GM12865 (cell line): Measurements from ENCODE around the gene TM9SF4.
A peak's percentile ranks its signal among the peaks of the same experiment; 100 is the strongest.

ENCODE experiments used
- DNase-seq: peaks from one replicate; pipeline ENCODE4 v3.0.0; 2010; ENCODE audit warnings: low read depth
- H3K4me3 ChIP-seq: 2 replicates; pipeline ENCODE4 v1.5.1; 2011; ENCODE audit warnings: mild to moderate bottlenecking, low read depth, low read length, control low read depth
- CTCF ChIP-seq: IDR thresholded peaks from 2 replicates; pipeline ENCODE4 v1.5.1; 2011; ENCODE audit warnings: low read length, control low read depth, low read depth, inconsistent platforms; ENCODE audit not compliant: insufficient read depth; ENCODE audit errors: missing control alignments

Gene TM9SF4

GRCh38 chr20:32127347-32127746 is 17.8 kb downstream of the TM9SF4 start:
- no peak for TF ChIP-seq CTCF
- H3K4me3 ChIP-seq, result no peak overlapping the region
- DNase-seq, result no peak

- no peak for DNase-seq
- no peak for TF ChIP-seq CTCF
These were observed 18.7 kb downstream of the TM9SF4 start for GRCh38 chr20:32128167-32128566.

GRCh38 chr20:32129863-32130262 is 20.3 kb downstream of the TM9SF4 start:
- DNase-seq, result no peak
- no peak for TF ChIP-seq CTCF
- no peak overlapping the region for H3K4me3 ChIP-seq

More at GRCh38 chr20:32128167-32128566, 18.7 kb downstream of the TM9SF4 start:
- H3K4me3 ChIP-seq, result no peak overlapping the region

- no peak for DNase-seq
- no peak overlapping the region for H3K4me3 ChIP-seq
- TF ChIP-seq CTCF, result no peak
These were observed 20.8 kb downstream of the TM9SF4 start for GRCh38 chr20:32130352-32130751.

GRCh38 chr20:32130965-32131364 is 21.5 kb downstream of the TM9SF4 start:
- no peak overlapping the region for H3K4me3 ChIP-seq
- TF ChIP-seq CTCF, result no peak
- DNase-seq, result no peak

GRCh38 chr20:32132911-32133549 is 23.5 kb downstream of the TM9SF4 start:
- DNase-seq, result peak; percentile 84
- TF ChIP-seq CTCF, result no peak
- H3K4me3 ChIP-seq, result peak overlapping the region; percentile 17

GRCh38 chr20:32134026-32134425 is 24.5 kb downstream of the TM9SF4 start:
- no peak for TF ChIP-seq CTCF
- H3K4me3 ChIP-seq, result no peak overlapping the region

More at GRCh38 chr20:32134026-32134425, 24.5 kb downstream of the TM9SF4 start:
- DNase-seq, result no peak
